Fibroblast of skin of abdomen (primary cell): Measurements from ENCODE around the gene TMEM178B.

Experiments
- DNase-seq: peaks from one replicate; pipeline ENCODE4 v3.0.0-alpha.2; 2013

The TMEM178B gene

DNA sequence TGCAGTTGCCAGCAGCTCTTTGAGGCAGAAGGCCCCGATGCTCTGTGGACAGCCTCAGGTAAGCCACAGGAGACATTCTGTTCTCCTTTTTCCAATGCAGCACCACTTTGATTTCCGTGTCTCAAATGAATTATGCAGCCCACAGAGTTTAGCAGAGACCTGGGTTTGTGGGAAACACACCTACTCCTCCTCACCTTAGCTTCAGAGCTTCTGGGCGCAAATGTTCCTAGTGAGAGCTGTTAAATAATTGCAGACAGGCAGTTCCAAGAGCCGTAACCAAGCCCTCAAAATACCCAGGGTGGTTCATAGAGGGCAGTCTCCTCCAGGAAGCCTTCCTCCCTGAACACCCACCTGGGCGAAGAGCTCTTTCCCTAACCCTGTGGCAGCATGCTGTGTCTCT, 408.1 kb downstream of the TMEM178B start:
- DNase-seq: no peak

DNA sequence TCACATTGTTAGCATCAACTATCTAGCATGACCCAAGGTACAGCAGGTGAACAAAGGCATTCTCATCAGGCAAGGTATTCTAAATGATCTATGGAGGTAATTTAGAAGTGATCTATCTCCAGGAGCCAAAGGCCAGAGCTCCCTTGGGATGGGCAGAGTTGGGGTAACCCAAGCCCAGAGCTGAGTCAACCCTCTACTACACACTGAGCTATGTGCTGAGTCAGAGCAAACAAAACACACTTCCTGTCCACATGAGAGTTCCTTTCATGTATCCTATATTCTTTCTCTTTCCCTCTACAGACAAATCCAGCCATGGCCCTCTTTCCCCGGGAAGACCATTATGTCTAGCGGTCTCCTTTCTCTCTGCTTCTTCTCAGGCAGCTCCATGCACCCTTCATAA, 409.2 kb downstream of the TMEM178B start:
- DNase-seq: no peak

DNA sequence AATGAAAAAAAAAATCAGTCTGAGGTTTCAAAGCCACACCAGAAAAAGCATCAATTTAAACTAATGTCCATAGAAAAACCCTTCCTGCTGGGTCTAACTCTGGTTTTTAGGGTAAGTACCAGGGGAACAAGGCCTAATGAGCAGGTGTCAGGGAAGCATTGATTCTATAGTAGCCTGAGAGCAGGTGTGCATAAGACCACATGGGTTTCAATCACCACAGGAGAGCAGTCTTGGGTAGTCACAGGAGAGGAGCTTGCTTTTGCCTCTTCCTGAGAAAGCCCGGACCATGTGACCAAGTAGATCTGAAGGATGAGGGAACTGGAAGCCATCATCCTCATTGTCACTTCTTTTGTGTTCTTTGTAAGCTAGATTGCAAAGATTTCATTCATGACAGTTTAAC, 411.0 kb downstream of the TMEM178B start:
- no peak for DNase-seq

DNA sequence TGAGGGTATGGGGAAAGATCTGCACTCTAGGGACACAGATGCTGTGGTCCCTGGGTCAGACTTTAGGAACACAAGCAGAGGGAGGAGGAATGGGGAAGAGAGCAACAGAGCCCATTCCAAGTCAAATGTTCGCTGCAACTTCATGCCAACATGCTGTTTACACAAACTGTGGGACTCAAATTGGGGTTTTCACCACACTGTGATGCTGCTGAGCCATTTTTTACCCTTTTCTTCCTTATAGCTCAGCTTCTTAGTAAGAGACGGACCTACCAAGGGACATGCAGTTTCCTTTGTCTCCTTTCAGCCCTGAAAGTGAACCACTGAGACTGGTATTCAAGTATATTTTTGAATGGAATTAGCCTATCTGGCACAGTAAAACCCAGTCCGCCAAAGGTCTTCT, 413.1 kb downstream of the TMEM178B start:
- no peak for DNase-seq

DNA sequence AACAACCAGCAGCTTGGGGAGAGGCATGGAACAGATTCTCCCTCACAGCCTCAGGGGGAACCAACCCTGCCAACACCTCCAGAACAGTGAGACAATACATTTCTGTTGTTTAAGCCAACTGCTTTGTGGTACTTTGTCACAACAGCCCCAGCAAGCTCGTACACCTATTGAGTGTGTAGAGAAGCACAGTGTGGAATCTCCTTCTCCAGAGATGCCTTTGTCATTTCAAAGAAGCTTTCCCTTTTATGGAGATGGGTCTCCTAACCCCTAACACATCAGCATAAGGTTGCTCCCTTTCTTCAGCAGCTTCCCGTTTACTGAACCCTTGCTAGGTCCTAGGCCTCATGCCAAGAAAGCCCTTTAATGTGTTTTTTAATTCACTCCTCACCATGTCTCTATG, 416.6 kb downstream of the TMEM178B start:
- no peak for DNase-seq

DNA sequence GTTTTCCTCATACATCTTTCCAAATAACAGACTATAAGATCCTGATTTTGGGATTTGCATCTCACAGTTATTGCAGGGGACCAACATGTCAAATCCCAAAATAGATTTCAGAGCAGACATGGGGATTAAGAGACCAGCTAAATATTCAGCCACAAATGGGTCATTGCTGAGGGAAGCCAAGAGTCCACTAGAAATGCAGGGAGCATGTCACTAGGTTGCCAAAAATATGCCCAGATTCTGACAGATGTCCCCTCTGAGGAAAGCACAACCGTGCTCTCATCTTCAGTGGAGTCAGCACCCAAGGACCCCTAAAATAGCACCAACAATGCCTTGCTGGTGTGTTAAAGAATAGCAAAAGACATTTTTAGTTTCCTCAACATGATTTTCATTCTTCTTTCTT, 421.2 kb downstream of the TMEM178B start:
- DNase-seq: no peak

DNA sequence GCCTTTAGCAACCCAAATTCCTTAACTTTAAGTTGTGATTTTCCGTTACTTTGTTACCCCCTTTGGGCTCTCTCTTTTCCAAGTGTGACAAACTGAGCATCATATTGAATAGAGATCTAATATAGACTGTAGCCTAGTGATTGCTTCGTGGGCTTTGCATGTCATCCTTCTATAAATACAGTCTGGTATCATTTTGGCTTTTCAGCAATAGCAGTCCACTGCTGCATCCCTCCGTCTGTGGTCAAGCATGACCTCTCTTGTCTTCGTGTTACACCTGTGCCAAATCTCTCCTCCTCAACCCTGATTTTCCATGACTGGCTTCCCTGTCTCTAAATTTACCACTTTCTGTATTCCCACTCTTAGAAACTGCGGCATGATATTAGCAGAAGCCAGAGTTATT, 423.5 kb downstream of the TMEM178B start:
- DNase-seq: no peak

DNA sequence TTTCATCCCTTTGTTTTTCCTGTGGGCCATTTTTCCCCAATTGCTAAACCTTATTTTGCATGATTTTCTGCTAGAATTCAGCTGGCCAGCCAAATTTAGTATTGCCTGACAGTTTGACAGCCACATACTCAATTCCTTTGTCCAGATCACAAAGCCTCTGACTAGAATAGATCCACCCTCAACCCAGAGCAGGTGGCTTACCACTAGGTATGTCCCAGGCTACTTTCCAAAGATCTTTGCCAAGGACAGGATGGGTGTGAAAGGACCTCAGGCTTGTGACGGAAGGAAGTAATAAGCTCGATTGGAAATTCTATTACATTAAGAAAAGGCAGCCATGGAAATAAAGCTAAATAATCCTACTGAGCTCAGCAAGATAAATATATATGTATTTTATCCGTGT, 426.7 kb downstream of the TMEM178B start:
- no peak for DNase-seq

DNA sequence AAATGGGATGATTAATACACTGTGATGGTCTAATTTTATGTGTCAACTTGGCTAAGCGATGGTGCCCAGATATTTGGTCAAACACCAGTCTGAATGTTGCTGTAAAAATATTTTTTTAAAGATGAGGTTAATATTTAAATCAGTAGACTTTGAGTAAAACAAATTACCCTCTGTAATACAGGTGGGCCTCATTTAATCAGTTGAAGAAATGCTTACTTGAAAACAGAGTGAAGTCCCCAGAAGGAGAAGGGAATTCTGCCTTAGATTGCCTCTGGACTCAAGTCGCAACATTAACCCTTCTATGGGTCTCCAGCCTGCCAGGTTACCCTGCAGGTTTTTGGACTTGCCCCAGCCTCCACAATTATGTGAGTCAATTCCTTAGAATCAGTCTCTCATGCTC, 427.6 kb downstream of the TMEM178B start:
- no peak for DNase-seq

DNA sequence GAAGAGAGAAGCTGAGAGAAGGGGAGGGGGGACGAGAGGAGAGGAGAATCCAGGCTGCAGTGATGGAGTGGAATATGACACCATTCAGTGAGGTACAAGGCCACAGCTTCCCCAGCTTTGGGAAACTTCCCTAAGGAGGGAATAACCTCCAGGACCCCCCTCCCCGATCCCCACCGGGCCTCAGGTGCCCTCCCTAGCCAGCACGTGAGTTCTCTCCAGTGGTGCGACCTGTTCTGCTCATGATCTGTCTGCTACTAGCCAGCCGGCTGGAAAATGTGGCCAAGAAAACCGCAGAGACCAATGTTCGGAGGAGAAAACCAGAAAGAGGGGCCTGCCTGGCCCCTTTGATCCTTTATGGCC, 437.4 kb downstream of the TMEM178B start:
- no peak for DNase-seq

DNA sequence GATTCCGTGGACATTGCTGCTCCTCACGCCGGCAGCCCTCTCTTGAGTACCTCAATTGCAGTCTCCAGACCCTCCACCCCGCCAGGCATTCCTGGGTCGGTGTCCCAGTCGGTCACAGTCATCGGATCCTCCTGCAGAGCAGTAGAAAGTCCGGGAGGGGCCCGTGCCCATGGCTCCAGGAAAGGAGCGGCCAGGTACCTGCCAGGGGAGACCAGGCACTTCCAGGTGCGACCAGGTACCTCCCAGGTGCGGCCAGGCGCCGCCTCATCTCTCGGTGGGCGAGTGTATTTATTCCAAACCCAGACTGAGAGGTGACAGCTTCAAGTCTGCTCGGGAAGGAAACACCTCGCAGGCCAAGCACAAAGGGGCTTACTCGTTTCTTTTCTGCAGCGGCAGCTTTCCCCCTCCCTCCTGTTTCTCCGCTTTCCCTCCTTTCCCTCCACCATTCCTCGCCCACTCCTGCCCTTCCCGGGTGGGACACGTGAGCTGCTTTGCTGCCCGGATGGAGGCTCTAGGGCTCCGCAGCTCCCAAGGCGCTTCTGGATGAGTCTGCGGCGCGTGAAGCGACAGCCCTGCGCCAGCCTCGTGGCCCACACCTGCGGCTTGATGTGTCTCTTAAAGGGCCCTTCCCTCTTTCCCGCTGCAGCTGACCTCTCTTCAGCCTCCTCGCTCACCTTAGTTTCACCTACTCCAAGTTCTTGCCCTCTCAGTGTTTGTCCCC, 438.0 kb downstream of the TMEM178B start:
- DNase-seq: no peak

DNA sequence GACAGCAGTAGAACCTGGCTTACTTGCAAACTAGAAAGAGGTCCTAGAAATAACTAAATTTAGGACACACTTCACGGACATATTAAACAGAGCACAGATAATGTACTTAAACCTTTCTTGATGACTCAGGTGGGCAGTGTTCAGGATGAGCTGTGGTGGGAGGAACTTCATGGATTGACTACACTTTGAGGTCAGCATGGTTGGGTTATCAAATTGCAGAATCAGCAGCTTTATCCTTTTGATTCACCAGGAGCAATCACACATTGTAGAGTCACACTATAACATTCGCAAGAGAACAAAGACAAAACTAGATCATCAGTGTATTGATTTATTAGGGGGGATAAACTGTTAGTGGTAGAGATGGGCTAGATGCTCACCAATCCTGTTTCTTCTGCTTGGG, 438.7 kb downstream of the TMEM178B start:
- DNase-seq: no peak

DNA sequence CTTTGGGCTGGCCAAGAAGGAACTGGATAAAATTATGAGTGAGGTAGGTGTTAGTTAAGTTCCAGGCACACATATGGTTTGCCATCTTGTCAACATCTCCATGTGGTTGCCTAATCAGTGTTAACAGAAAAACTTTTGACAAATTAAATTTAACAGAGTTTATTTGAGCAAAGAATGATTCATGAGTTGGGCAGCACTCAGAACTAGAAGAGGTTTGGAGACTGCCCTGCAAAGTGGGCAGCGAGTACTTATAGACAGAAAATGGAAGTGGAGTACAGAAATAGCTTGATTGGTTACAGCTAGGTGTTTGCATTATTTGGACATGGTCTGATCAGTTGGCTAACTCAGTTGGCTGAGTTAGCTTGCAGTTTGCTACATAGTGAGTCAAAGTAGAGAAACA, 439.9 kb downstream of the TMEM178B start:
- DNase-seq: no peak

DNA sequence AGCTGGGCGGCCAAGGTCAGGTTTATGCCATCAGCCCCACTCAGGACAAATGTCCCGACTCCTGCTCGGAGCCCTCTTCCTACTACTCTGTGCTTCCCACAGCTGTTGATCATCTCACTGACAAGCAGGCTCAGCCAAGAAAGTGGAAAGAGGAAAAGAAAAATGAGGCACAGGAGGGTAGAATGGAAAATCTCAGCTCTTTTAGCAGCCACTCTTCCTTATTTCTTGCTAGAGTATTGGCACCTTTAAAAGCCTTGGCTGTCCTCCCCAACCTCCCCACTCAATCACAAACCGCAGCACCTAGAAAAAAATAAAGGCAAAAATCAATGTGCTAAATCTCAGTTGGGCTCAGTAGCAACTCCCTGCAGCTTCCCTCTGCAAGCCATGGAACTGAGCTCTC, 442.1 kb downstream of the TMEM178B start:
- no peak for DNase-seq

DNA sequence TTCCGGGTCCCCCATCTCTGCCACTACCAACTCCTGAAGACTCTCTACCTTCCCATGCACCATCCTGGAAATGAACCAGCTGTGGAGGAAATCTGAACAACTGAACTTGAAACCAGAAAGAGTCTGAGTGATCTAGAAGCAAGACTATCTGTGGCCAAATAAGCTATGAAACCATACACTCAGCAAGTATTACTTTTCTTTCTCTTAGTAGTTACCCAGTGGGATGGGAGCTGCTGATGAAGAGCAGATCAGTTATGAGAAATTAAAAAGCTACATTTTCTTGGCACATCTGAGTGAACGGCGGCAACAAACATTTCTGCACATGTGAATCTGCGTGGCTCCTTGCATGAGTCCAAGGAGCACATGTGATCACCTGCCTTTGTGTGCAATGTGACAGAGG, 445.8 kb downstream of the TMEM178B start:
- DNase-seq: no peak

DNA sequence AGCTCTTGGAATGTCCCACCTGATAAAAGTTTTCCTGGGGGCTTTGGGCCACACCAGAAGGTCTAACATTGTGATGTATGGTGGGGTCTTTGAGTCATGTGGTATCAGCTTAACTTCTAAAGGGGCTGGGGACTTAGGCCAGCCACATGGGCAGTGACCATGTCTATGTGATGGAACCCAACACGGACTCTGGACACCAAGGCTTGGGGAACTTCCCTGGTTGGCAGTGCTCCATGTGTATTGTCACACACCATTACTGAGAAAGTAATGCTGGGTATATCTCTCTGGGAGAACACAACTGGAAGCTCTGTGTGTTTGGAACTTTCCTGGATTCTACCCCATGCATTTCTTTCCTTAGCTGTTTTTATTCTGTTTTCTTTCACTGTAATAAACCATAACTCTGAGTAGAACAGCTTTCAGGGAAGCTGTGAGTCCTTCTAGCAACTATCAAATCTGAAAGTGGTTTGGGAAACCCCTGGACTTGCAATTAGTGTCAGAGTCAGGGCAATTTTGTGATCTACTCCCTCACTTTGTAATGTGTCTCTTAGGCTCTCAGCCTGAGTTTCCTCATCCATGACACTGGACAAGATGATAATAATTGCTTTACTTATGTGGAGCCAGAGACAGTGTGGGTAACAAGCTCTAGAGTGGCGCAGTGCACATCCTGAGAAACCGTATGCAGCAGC, 448.9 kb downstream of the TMEM178B start:
- no peak for DNase-seq

DNA sequence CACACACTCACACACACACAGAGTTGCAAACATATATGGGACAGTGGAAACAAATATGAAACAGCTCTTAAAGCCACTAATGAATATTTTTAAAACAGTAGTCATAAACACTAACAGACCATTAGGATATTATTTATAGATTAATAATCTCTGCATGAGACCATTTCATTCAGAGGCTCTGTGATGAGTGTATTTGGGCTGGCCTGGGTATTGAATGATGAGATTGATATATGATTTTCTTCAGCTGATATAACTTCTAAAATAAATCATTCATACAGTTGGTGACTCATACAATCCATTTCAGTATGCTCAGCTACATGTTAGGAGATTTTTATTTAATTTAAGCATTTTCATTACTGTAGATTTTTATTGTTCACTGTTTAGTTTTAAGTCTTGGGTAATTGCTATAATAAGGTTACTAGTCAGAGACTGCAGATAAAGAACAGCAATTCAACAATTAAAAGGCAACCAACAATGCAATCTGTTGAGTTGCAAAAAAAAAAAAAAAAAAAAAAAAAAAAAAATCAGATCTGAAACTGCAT, 452.2 kb downstream of the TMEM178B start:
- DNase-seq: no peak

DNA sequence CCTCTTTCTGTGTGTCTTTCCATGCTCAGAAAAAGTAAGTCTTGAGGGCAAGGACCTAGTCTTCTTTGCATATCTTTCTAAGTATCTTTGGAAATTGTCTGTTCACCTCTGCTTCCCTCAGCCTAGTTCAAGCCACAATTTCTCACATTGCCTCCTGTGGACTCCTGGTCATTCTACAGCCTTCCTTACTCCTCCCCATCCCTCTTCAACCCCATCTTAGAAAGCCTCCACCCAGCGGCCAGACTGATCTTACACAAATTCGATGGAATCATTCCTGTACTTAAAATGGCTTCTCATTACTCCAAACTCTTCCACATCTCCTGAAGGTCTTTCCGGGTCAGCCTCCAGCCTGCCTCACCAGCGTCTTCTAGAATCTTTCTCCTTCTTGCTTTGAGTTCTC, 453.2 kb downstream of the TMEM178B start:
- no peak for DNase-seq

DNA sequence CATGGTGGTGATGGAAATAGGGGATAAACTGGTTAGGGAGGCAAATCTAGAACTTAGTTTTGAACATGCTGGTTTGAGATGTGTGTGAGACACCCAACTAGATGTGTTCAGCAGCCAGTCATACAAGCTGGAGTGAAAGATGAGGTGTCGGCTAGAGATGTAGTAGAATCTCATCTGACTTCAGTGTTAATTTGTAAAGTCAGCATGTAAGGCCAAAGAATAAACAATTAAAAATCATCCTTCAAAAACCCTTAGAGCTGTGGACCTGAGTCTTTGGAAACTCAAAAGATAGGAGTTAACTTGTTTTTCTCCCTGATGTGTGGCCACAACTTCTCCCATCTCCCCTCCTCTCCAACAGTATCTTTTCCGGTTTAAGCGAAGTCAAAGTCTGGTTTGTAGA, 454.5 kb downstream of the TMEM178B start:
- no peak for DNase-seq
